EH (cell line): ENCODE results near the gene CYP26A1.

Source experiments
- DNase-seq: peaks from one replicate; pipeline ENCODE4 v3.0.0-alpha.2; 2015; ENCODE audit warnings: low read depth

Gene CYP26A1, protein sequence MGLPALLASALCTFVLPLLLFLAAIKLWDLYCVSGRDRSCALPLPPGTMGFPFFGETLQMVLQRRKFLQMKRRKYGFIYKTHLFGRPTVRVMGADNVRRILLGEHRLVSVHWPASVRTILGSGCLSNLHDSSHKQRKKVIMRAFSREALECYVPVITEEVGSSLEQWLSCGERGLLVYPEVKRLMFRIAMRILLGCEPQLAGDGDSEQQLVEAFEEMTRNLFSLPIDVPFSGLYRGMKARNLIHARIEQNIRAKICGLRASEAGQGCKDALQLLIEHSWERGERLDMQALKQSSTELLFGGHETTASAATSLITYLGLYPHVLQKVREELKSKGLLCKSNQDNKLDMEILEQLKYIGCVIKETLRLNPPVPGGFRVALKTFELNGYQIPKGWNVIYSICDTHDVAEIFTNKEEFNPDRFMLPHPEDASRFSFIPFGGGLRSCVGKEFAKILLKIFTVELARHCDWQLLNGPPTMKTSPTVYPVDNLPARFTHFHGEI

DNA sequence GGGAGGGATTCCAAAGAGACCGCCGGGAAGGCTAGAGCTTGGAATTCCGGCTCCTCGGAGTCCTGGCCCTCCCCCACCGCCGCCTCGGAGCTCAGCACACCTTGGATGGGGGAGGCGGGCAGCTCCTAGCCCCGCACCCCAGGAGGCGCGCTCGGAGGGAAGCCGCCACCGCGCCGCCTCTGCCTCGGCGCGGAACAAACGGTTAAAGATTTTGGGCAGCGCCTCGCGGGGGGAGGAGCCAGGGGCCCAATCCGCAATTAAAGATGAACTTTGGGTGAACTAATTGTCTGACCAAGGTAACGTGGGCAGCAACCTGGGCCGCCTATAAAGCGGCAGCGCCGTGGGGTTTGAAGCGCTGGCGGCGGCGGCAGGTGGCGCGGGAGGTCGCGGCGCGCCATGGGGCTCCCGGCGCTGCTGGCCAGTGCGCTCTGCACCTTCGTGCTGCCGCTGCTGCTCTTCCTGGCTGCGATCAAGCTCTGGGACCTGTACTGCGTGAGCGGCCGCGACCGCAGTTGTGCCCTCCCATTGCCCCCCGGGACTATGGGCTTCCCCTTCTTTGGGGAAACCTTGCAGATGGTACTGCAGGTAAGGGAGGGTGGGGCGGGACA, at the start of gene CYP26A1:
Gene CYP26A1 (plus strand): TSS at position 355 of the 608 bp plus-strand sequence. CDS start 42 bp downstream, at position 397.
- no peak for DNase-seq

DNA sequence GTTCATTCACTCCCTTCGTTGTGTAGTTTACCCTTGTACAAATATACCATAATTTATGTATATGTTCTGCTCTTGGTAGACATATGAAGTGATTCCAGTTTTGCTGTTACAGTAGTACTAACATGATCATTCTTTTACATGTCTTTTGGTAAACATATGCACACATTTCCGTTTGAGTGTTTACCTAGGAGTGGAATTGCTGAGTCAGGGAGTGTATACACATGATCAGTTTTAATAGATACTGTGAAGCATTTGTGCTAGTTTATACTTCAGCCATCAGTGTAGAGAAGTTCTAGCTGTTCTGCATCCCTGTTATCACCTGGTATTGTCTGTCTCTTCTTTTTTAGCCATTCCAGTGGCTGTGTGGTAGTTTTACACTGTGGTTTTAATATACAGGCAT, 47.6 kb upstream of the CYP26A1 start:
- DNase-seq, result no peak

DNA sequence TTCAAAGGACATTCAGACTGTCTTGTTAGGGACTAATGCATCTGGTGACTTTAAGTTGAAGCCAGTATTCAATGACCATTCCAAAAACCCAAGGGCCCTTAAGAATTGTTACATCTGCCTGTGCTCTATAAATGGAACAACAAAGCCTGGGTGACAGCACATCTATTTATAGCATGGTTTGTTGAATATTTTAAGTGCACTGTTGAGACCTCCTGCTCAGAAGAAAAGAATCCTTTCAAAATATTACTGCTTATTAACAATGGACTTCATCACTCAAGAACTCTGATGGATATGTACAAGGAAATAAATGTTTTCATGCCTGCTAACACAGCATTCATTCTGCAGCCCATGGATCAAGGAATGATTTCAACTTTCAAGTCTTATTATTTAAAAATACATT, 46.2 kb upstream of the CYP26A1 start:
- peak; percentile 9 for DNase-seq

DNA sequence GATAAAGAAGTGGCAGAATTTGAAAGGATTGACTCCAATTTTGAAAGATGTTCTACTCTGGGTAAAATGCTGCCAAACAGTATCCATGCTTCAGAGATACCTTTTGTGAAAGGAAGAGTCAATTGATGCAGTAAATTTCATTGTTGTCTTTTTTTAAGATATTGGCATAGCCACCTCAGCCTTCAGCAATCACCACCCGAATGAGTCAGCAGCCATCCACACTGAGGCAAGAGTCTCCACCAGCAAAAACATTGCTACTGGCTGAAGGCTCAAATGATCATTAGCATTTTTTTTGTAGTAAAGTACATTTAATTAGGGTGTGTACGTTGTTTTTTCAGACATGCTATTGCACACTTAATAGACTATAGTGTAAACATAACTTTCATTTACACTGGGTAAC, 44.8 kb upstream of the CYP26A1 start:
- DNase-seq, result peak; percentile 75

DNA sequence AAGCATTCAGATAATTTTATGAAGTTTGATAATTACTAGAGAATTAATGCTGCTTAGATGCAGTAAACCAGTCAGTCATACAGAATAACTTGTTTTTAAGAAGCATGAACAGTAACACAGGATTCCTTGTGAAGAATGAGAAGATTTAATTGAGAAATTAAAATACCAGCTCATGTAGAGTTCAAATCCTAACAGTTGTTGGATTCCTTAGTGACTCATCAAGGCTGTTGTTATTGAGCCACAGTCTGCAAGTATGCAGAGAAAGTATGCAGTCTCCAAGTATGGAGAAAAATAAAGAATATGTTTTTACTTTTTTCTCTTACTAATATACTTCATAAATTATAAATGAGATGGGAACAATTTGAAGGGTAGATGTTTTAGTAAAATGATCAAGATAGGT, 43.3 kb upstream of the CYP26A1 start:
- DNase-seq, result peak; percentile 89

DNA sequence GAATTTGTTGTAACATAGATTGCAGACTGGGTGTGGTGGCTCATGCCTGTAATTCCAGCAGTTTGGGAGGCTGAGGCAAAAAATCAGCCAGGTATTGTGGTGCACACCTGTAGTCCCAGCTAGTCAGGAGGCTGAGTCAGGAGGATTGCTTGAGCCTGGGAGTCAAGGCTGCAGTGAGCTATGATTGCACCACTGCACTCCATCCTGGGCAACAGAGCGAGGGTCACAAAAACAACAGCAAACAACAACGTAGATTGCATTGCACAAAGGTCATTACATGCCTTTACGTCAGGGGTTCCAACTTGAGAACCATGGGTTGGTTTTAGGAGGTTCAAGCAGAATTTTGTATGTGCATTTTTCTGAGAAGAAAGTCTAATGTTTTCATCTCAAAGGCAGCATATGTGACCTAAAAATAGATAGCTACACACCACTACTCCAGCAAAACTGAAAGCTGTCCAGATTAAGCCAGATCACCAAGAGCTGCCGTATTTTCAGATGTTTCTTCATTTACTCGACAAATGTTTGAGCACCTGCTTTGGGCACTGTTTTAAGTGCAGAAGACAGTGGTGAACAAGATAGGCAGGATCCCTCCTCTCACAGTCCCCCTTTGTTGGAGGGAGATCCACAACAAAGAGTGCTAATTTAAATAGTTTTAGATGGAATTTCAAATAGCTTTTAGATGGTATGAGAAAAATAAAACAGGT, 41.4 kb upstream of the CYP26A1 start:
- peak; percentile 30 for DNase-seq

DNA sequence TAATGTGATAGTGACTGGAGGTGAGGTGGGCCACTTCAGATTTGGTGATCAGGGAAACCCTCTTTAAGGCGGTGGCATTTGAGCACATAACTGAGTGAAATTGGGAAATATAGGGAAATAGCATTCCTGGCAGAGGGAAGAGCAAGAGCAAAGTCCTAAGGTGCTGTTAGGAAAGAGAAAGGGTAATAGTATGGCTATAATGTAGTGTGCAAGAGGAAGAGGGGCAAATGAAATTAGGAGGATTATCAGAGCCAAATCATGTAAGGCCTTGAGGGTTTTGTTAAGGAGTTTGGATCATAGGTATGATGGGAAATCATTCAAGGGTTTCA, 40.9 kb upstream of the CYP26A1 start:
- DNase-seq, result peak; percentile 3

DNA sequence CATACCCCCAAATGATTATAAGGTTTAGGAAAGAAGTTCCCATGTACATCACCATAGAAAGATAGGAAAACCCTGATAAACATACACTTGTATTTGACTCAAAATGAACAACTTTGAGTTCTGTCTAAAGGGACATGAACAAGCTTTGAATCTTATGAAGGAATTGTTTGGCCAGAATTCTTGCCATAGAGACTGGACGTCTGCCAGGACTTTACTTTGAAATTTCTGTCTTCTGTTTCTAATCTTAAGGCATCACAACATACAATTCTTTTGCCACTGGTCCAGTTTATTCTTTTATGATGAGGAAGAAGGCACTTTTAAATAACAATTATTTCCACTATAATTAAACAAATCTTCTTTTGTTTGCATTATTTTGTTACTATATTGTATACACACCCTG, 39.3 kb upstream of the CYP26A1 start:
- peak; percentile 35 for DNase-seq

DNA sequence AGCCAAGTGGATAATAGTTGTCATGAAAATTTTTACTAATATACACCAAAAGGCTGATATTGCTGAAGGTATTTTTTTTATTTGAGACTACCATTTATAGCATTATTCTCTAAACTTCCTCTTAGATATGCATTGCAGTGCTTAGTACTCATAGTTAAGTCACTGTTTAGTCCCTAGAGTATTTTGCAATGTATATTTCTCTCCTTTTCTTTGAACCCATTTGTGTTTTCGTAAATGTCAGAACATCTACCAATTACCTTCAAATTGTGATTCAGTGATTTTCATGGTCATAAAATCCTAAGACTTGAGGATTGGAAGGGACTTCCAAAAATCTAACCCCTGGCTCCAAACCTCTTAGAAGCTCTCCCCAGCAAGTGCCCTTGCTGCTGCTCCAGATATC, 34.6 kb upstream of the CYP26A1 start:
- DNase-seq, result no peak

DNA sequence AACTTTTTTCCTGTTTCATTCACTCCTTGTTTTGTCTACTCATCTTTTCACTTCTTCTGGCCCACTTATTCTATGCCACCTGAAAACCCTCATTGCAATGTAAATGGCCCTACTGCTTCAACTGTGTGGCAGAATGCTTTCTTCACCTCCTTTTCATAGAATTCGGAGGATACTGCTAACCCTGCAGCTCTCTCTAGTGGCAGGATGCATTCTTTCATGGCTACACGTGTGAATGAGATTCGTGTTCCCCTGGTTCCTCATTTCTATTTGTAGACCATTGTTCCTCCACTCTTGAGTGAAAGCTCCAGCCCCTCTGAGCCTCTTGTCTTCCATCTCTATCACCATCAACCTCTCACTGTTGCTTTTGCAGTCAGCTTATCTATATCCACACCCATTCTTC, 34.0 kb upstream of the CYP26A1 start:
- peak; percentile 67 for DNase-seq

DNA sequence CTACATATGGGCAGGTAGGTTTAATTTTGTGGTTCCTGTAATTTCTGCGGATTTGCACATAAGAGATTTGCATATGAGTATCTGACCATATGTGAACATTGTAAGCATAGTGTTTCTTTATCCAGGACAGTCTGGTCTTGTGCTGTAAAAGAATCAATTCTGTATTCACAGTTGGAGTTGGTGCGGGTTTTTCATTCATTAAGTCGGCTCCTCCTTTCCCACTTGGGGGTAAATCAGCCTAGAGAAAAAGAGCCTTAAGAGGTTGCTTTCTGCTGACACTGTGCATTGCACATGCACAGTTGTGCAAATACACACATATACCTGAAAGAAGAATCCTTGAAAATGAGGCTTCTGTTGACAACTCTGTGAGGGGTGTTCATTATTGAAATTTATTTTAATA, 19.2 kb upstream of the CYP26A1 start:
- DNase-seq, result no peak

DNA sequence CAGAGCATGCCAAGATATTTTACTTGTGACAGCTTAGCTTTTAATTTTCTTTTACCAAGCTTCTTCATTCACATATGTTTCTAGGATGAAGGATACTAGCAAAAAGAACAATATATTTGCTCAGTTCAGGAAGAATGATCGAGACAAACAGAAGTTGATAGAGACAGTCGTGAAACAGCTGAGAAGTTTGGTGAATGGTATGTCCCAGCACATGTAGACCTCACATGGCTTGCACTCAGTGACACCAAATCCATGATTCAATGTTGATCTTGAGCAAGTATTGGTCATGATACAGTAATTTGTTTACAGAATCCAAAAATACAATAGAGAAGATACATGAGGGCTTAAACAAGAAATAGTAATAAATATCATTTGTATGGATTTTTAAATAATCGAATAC, 15.6 kb upstream of the CYP26A1 start:
- no peak for DNase-seq

DNA sequence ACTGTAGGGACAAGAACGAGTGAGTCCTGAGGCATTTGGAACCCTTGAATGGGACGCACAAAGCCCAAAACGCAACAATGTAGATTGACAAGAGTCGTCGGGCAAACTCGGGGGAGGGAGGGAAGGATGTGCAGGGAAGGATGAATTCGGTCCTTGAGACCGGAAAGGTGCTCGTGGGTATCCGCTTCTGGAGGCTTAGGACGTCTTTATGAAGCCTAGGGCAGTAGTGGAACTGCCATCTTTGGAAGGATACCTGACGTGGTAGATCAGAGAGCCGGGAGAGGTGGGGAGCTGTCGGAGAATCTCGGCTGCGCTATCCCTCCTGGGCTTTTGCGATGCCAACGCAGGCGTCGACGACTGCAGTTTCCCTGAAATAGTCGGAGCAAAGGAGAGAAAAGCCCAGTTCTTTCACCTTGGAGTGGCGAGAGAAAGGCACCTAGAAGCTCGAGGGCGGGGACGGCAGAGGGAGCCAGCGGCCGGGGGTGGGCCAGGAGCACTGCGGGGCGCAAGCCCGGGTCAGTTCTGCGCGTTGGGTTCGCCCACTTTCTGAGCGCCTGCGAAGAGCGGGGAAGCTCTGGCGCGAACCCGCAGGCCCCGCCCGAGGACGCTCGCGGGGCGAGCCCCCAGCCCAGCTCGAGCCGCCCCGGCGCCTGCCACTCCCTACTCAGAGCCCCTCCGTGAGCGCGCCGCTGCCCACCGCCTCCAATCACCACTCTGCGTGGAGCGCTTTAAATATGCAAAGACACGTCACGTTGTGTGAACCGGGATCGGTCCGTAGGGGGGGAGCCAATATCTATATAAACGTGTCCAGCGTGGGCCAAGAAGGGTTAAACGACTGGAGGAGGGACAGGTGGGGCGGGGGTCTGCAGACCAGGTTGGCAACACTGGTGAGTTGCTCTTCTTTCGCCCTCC, 13.5 kb upstream of the CYP26A1 start, which contains the start of gene CYP26C1:
Gene CYP26C1 (plus strand): TSS at position 824 of the 912 bp plus-strand sequence. CDS start 466 bp downstream, outside the sequence.
- DNase-seq, result no peak

DNA sequence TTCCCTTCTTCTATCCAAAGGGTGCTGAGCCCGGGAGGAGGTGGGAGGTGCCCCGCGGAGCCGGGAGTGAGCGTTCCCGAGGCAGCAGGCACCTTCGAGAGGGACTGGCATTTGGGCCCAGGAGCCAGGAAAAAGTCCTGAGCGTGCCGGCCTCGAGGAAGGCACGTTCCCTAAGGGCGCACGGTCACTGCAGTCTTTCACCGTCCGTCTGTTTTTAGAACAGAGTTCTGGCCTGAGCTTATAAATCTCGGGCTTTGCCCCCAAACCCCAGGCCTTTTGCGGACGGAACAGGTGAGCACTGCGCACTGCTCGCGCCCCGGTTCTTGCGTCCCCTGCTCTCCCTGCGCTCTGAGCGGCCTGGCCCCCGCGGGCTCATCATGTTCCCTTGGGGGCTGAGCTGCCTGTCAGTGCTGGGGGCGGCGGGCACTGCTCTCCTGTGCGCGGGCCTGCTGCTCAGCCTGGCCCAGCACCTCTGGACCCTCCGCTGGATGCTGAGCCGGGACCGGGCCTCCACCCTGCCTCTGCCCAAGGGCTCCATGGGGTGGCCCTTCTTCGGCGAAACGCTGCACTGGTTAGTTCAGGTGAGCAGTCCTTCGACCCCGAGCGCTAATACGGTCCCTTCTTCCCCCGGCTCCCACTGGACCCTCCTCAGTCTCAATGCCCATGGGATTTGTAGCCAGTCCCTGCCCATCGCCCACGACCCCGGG, 12.7 kb upstream of the CYP26A1 start:
- DNase-seq, result no peak

DNA sequence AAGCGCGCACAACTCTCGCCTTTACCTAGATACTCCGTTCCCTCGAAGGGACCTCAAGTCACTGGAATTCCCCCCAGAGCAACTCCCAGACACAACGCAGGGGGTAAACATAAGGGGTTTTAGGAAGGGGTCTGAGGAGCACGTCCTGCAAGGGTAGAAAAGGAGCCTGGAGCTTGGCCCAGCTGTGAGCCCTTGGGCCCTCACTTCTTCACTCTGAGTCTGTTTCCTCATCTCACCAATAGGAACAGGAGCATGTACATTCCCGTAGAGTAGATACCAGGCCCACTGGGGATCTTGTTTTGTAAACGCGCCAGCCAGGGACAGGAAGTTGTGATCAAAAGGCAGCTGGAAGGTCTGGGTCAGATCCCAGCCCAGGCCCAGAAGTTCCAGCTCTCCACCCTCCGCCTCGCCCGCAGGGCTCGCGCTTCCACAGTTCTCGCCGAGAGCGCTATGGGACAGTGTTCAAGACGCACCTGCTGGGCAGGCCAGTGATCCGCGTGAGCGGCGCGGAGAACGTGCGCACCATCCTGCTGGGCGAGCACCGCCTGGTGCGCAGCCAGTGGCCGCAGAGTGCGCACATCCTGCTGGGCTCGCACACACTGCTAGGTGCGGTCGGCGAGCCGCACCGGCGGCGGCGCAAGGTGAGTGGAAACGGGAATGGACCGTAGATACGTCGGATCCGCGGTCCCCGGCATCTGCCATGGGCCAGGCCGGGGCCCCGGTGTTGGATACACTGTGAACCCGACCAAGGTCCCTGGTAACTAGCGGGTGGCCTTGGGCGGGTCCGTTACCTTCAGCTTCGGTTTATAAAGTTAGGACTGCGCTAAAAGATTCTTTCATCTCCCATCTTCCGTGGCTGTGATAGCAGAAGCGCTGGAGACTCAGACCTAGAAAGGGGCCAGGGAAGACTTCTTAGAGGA, 11.8 kb upstream of the CYP26A1 start:
- DNase-seq, result no peak

DNA sequence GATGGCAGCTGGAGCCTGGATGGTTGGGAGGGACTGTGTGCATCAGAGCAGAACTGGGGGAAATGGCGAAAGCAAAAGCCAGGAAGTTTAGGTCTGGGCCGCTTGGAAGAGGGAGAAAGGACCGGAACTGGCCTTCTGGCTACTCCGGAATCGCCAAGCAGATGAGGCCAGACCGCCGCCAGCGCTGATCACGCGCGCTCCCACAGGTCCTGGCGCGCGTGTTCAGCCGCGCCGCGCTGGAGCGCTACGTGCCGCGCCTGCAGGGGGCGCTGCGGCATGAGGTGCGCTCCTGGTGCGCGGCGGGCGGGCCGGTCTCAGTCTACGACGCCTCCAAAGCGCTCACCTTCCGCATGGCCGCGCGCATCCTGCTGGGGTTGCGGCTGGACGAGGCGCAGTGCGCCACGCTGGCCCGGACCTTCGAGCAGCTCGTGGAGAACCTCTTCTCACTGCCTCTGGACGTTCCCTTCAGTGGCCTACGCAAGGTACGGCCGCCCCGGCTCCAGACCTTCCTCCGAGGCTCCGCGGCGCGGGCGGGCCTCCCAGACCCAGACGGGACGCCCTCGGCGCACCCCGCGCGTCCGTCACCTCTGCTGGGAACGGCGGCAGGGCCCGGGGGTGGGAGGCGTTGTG, 11.1 kb upstream of the CYP26A1 start:
- peak; percentile 46 for DNase-seq

DNA sequence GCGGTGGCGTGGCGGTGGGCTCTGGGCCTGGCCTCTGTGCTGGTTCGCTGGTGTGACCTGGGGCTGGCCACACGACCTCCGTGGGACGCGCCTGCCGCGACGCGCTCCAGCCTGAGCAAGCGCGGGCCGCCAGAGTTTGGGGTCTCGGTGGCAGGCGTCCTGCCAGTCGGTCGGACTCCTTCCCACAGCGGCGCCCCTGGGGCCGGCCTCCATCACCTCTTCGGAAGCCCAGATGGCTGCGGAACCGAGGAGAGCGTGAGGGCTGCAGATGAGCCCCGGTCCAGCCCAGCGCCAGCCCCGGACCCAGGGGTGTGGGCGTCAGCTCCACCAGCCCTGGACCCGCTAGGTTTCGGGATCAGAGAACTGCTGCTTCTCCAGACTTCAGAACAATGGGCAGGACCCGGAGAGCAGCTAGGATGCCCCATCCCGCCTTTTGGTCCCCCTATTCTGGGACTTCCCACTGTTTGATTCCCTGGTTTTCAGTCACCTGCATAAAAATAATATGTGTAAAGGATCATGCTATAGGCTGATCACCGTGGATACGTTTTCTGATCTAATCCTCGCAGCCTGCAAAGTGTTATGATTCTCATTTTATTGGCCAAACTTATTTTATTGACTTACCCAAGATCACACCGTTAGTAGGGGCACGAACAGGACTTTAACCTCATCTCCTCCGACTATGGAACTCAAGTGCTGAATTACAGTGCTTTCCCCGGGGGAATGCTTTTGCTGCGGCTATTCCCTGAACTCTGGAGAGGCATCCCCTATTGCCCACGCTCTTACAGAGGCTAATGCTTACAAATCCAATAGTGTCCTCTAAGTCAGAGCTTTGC, 10.3 kb upstream of the CYP26A1 start:
- DNase-seq, result no peak

DNA sequence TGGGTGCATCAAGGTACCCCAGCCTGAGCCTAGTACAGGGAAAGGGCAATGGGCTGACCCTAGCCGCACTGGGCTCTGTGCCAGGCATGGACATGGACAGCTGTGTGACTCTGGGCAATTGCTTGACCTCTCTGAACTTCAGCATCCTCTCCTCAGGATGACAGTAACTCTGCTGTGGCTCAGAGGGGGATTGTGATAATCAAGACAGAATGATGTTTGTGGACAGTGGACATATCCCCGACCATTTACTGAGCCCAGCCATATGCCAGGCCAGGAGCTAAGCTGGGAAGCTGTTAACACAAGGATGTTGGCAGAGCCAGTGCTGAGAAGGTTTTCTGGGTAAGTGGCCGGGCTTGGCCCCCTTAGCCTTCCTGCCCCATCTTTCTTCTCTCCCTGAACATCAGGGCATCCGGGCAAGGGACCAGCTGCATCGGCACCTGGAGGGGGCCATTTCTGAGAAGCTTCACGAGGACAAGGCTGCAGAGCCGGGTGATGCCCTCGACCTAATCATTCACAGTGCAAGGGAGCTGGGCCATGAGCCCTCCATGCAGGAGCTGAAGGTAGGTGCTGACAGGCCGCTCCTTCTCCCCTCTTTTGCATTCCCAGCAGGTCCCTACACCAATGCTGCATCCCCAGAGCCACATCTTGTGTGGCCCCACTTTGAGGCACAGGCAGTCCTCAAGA, 9.6 kb upstream of the CYP26A1 start:
- DNase-seq, result no peak
